K562 treated with DMSO at 1 percent for 48 hours (cell line): ENCODE results near the gene ZNF333. TPM values are rescaled to one million over a fixed set of nuclear protein-coding genes. Genes with fewer than 3 reads are reported as not detected.

Experiments used
- total RNA-seq: library from RNA; unstranded; fragments of 300-600 nt; gene quantifications from 2 replicates; pipeline ENCODE4 v1.2.3, GENCODE V29; 2022; ENCODE audit warnings: low replicate concordance; ENCODE audit errors: extremely low read depth

The ZNF333 gene
- not detected in 2 replicates for total RNA-seq

DNA sequence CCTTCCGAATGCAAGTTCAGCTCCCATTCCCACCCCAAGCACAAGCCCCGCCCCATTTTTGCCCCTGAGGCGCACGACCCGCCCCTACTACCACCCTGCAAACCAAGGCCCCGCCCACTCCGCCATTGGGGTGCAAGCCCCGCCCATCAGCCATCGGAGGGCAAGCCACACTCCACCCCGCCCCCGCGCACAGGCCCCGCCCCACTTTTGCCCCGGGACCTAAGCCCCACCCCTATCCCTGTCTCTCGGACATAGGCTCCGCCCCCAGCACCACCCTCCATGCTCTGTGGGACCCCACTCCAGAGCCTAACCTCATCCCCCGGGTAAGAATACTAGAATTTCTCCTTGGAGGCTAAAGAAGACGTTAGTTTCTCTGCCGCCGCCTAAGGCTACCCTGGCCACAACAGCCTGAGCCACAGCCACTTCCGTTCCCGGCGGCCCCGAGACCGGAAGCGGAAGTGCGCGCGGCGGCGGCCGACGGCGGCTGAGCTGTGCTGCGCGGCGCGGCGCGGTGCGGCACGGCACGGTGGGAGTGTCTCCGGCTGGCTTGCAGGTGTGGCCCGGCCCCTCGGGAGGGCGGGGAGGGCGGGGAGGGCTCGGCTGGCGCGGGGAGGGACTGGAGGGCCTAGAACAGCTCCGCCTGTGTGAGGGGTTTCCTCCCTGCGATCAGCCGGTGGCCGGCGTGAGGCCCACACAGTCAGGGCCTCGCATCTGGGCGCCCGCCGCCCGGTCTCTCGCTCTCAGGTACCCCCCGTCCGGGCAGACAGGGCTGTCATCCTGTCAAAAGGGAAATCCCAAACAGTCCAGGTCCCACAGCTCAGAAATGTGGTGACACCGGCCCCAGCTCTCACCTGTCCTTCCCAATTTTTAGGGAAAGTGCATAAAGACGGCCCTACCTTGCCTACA, at the start of gene ZNF333:
TSS of gene ZNF333 (plus strand) at position 451 of the 906 bp plus-strand sequence. CDS start 3,444 bp downstream, outside the sequence.

DNA sequence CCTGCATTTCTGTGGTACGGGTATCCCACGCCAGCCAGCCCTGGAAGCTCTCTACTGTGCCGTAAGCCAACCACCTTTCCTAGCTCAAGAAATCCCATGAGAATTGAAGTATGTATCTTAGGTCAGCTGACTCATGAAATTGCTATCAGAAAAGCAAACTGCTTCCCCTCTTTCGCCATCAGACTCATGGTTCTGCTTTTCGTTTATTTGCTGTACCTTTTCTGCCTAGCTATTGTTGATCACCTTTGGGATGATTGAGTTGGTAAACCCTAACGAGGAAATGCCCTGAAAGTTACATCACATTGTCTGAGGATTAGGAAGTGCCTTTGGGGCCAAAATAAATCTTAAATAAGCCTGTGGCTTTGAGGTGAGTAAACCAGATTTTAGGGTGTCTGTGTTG, 15.1 kb upstream of the ZNF333 start, which contains the start of gene ADGRE3:
TSS of gene ADGRE3 (minus strand) at position 81 of the 400 bp plus-strand sequence. CDS start at position 7, 74 bp downstream.

DNA sequence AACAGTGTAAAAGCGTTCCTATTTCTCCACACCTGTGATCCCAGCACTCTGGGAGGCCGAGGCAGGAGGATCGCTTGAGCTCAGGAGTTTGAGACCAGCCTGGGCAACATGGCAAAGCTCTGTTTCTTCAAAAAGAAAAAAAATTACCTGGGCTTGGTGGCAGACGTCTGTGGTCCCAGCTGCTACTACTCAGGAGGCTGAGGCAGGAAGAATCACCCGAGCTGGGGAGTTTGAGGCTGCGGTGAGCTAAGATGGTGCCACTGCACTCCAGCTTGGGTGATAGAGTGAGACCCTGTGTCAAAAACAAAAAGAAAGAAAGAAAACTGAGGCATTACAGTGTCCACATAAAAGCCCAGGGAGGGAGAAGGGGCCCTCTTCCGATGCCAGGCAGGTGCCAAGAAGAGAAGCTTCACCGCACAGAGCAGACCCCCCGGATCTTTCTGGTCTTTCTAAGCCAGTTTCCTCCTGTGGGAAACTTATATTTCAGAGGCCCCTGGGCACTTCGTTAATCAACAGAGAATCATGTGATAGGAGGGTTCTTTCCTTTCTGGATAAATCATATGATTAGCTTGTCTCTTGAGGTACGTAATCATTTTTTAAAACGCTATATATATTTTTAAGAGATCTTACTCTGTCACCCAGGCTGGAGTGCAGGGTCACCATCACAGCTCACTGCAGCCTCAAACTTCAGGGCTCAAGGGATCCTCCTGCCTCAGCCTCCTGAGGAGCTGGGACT, 88.4 kb downstream of the ZNF333 start, which contains the start of gene ADGRE2:
TSS of gene ADGRE2 (minus strand) at position 451 of the 736 bp plus-strand sequence. CDS start 1,804 bp downstream, outside the sequence.

Other genes with a start within 250 kb of the ZNF333 start
- not detected in 2 replicates for gene PTGER1, start 214.7 kb upstream of the ZNF333 start, total RNA-seq
- gene GIPC1, start 193.9 kb upstream of the ZNF333 start, total RNA-seq, result 742 TPM in 1 of 2 replicates, not detected in the other
- gene DNAJB1, start 171.7 kb upstream of the ZNF333 start, total RNA-seq, result not detected in 2 replicates
- not detected in 2 replicates for gene TECR, start 160.5 kb upstream of the ZNF333 start, total RNA-seq
- gene NDUFB7, start 118.0 kb upstream of the ZNF333 start, total RNA-seq, result not detected in 2 replicates
- gene CLEC17A, start 107.0 kb upstream of the ZNF333 start, total RNA-seq, result not detected in 2 replicates
- gene ADGRE3, start 15.2 kb upstream of the ZNF333 start, total RNA-seq, result not detected in 2 replicates
- not detected in 2 replicates for gene ADGRE2, start 88.5 kb downstream of the ZNF333 start, total RNA-seq
- not detected in 2 replicates for gene OR7A5, start 145.1 kb downstream of the ZNF333 start, total RNA-seq
- not detected in 2 replicates for gene OR7C1, start 145.1 kb downstream of the ZNF333 start, total RNA-seq
- not detected in 2 replicates for gene OR7A10, start 158.9 kb downstream of the ZNF333 start, total RNA-seq
- gene OR7A17, start 196.1 kb downstream of the ZNF333 start, total RNA-seq, result not detected in 2 replicates